Upper lobe of left lung (tissue), 6 donors: ENCODE measurements around the gene SUPT3H. TPM values are rescaled to one million over a fixed set of nuclear protein-coding genes. Genes with fewer than 3 reads are reported as not detected.

Experiments used
- ATAC-seq, 2 donors: fragments of 200-7000 bp; cut with Tn5 transposase; one replicate each; pipeline ENCODE4 v1.9.1; 2022; ENCODE audit warnings: mild to moderate bottlenecking in 2 of 2, moderate library complexity in 2 of 2; ENCODE audit not compliant: low FRiP score in 2 of 2
- DNase-seq, 2 donors: peaks; one replicate each; pipeline ENCODE4 v3.0.0-alpha.2; 2019 to 2020
- H3K27ac ChIP-seq, 4 donors: fragments of 200-600 bp; sonication (generic); one replicate each; pipeline ENCODE4 v1.5.1; 2016 to 2019
- H3K27me3 ChIP-seq, 4 donors: fragments of 200-600 bp; sonication (generic); one replicate each; pipeline ENCODE4 v1.5.1; 2017 to 2019
- H3K36me3 ChIP-seq, 4 donors: fragments of 200-600 bp; sonication (generic); one replicate each; pipeline ENCODE4 v1.5.1; 2016 to 2019
- H3K4me1 ChIP-seq, 4 donors: fragments of 200-600 bp; sonication (generic); one replicate each; pipeline ENCODE4 v1.5.1; 2018 to 2019
- H3K4me3 ChIP-seq, 4 donors: fragments of 200-600 bp; sonication (generic); one replicate each; pipeline ENCODE4 v1.5.1; 2017 to 2019; ENCODE audit warnings: mild to moderate bottlenecking in 2 of 4, moderate library complexity in 1 of 4
- H3K9me3 ChIP-seq, 4 donors: fragments of 200-600 bp; sonication (generic); one replicate each; pipeline ENCODE4 v1.5.1; 2018 to 2019
- EP300 ChIP-seq, 4 donors: sonication (generic); formaldehyde crosslinking; IDR thresholded peaks; one replicate each; pipeline ENCODE4 v1.5.1; 2017; ENCODE audit warnings: antibody characterized with exemption in 4 of 4, control low read depth in 2 of 4
- POLR2A ChIP-seq, 4 donors: fragments of 450-650 bp; IDR thresholded peaks; one replicate each; pipeline ENCODE4 v1.5.1; 2016 to 2017; ENCODE audit warnings: antibody characterized with exemption in 4 of 4, mild to moderate bottlenecking in 2 of 4
- POLR2AphosphoS5 ChIP-seq, 2 donors: sonication (generic); formaldehyde crosslinking; IDR thresholded peaks; one replicate each; pipeline ENCODE4 v1.5.1; 2017; ENCODE audit warnings: antibody characterized with exemption in 2 of 2
- WGBS, 2 donors: methylation state at CpG; one replicate each; pipeline ENCODE4 v1.1.5; 2017 to 2018; 5-methylcytosine and 5-hydroxymethylcytosine counted together
- total RNA-seq, 6 donors: library from RNA; depleted of rRNA in 4 of 6; stranded (reverse); fragments of >200 nt in 4 of 6; gene quantifications; one replicate each; pipeline versions ENCODE4 v1.1.0 to v1.2.1, GENCODE V29; 2016 to 2021
- TF ChIP-seq, protein P1 (sequence below), 6 experiments: fragments of 450-650 bp in 4 of 6; fragments of 200-600 bp in 2 of 6; sonication (generic) in 2 of 6; IDR thresholded peaks; one replicate each; pipeline ENCODE4 v1.5.1; 2016 to 2019; ENCODE audit warnings: antibody characterized with exemption in 6 of 6
- donor health status: DM: no; HTN: no; CAD: no; lungs with moderate emphysema.
- donor health status: DM: no; HTN: yes; CAD: no; lungs with severe emphysema.

The SUPT3H gene
- total RNA-seq, 6 donors from 2014 or later, result 6.4 to 45.1 (median 8.9) TPM

DNA sequence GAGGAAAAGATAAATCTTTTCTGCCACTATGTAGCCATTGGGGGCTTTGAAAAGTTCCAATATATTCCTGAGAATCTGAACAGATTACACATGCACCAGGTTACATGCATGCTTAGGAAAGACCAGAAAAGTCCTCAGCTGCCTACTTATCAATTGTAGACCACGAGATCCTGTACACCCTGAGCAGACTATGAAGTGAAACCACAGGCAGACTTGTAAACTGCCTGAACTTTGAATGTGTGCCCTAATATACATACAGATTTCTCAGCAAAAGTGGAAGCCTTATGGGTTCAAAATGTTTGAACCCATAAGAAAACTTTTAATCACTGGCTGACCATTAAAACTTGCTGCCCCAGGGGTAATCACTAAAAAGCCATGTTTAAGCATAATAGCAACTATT is 323.1 kb downstream of the SUPT3H start:
- ATAC-seq (no peak), DNase-seq (no peak)
- no peaks in the 10 kb centered on the region for H3K36me3 ChIP-seq
- TF ChIP-seq EP300 (IDR thresholded peaks at IDR 0.05) (no peak), POLR2AphosphoS5 (IDR thresholded peaks at IDR 0.05) (no peak), POLR2A (IDR thresholded peaks at IDR 0.05) (no peak)
- H3K9me3 ChIP-seq, result no peaks in the 10 kb centered on the region
- no peaks in the 10 kb centered on the region for H3K4me1 ChIP-seq
- H3K27me3 ChIP-seq, result no peaks in the 10 kb centered on the region
- H3K27ac ChIP-seq, result no peak overlapping the region
- 63 to 66% methylated on average over 1 of the region's 1 CpG for WGBS, 2 donors
- H3K4me3 ChIP-seq, result no peak overlapping the region

DNA sequence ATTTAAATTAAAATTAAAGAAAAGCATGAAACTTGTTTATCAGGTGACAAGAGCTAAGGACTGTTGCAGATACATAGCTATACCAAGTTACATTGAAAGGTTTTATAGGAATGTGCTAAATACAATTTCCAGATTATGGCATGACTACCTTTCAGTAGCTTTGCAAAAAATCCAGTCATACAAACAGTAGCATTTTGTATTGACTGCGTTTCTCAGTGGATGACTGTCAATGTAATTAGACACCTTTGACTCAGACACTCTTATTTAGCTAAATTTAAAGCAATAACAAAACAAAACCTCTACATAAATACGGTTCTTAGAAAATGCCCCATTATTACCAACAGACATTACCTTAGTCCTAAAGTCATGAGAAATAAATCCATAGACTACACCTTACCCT is 325.4 kb downstream of the SUPT3H start:
- ATAC-seq, result no peak
- Histone ChIP-seq H3K9me3 (no peaks in the 10 kb centered on the region), H3K4me3 (no peak overlapping the region), H3K4me1 (no peaks in the 10 kb centered on the region), H3K27me3 (no peaks in the 10 kb centered on the region), H3K27ac (no peak overlapping the region), H3K36me3 (no peaks in the 10 kb centered on the region)
- no peak for TF ChIP-seq POLR2AphosphoS5 (IDR thresholded peaks at IDR 0.05)
- TF ChIP-seq, protein P1, sequence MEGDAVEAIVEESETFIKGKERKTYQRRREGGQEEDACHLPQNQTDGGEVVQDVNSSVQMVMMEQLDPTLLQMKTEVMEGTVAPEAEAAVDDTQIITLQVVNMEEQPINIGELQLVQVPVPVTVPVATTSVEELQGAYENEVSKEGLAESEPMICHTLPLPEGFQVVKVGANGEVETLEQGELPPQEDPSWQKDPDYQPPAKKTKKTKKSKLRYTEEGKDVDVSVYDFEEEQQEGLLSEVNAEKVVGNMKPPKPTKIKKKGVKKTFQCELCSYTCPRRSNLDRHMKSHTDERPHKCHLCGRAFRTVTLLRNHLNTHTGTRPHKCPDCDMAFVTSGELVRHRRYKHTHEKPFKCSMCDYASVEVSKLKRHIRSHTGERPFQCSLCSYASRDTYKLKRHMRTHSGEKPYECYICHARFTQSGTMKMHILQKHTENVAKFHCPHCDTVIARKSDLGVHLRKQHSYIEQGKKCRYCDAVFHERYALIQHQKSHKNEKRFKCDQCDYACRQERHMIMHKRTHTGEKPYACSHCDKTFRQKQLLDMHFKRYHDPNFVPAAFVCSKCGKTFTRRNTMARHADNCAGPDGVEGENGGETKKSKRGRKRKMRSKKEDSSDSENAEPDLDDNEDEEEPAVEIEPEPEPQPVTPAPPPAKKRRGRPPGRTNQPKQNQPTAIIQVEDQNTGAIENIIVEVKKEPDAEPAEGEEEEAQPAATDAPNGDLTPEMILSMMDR (IDR thresholded peaks at IDR 0.05), result no peak
- no peak for TF ChIP-seq POLR2A (IDR thresholded peaks at IDR 0.05)
- no peak for TF ChIP-seq EP300 (IDR thresholded peaks at IDR 0.05)
- no peak for DNase-seq
- 92 to 97% methylated on average over 2 of the region's 2 CpGs for WGBS, 2 donors

DNA sequence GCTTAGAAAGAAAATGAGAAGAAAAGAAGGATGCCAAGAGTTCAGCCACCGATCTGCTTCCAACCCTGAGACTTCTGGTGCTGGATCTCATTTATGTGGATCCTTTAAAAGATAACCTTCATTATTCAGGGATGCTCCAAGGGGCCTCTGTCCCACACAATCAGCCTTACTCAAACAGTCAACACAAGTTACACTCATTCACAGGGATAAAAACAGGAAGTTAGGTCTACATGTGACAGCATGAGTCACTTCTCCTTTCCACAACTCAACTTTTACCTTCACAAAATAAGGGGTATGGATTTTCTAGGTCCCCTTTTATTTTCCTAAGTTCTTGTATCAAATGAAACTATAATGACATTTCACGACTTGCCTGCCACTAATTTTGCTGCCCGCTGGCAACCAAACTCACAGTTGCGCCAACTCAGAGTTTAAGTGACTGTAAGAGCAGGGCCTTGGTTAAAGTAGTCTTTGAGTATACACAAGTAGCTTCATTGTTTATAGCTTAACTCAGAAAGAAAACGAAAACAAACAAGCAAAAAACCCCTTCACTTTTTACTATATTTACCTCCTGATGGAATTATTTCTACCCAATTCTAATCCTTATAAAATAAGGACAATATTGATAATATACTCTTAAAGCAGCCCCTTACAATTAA is 328.4 kb downstream of the SUPT3H start:
- Histone ChIP-seq H3K4me3 (no peak overlapping the region), H3K4me1 (no peaks in the 10 kb centered on the region), H3K27me3 (no peaks in the 10 kb centered on the region), H3K9me3 (no peaks in the 10 kb centered on the region), H3K27ac (no peak overlapping the region), H3K36me3 (no peaks in the 10 kb centered on the region)
- 84 to 90% methylated on average over 5 of the region's 5 CpGs for WGBS, 2 donors
- ATAC-seq, result peak in 1 of 2 donors; percentile 63
- TF ChIP-seq POLR2AphosphoS5 (IDR thresholded peaks at IDR 0.05), result no peak
- TF ChIP-seq, protein P1 (IDR thresholded peaks at IDR 0.05), result no peak
- no peak for TF ChIP-seq POLR2A (IDR thresholded peaks at IDR 0.05)
- no peak for TF ChIP-seq EP300 (IDR thresholded peaks at IDR 0.05)
- no peak for DNase-seq

DNA sequence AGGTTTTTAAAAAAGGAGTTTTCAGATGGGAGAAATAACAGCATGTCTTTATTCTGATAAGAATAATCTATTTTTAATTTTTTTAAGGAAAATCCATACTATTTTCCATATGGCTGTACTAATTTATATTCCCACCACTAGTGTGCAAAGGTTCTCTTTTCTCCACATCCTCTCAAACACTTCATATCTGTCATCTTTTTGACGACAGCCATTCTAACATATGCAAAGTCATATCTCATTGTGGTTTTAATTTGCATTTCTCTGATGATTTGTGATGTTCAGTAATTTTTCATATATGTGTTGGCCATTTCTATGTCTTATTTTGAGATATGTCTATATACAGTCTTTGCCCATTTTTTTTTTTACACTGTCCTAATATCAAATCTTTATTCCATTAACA is 330.2 kb downstream of the SUPT3H start:
- Histone ChIP-seq H3K27ac (no peak overlapping the region), H3K4me1 (no peaks in the 10 kb centered on the region), H3K27me3 (no peaks in the 10 kb centered on the region), H3K9me3 (no peaks in the 10 kb centered on the region), H3K36me3 (no peaks in the 10 kb centered on the region), H3K4me3 (no peak overlapping the region)
- 65 to 79% methylated on average over 1 of the region's 1 CpG for WGBS, 2 donors
- ATAC-seq, result no peak
- no peak for DNase-seq
- TF ChIP-seq POLR2AphosphoS5 (IDR thresholded peaks at IDR 0.05), result no peak
- TF ChIP-seq, protein P1 (IDR thresholded peaks at IDR 0.05), result no peak
- TF ChIP-seq EP300 (IDR thresholded peaks at IDR 0.05), result no peak
- TF ChIP-seq POLR2A (IDR thresholded peaks at IDR 0.05), result no peak

DNA sequence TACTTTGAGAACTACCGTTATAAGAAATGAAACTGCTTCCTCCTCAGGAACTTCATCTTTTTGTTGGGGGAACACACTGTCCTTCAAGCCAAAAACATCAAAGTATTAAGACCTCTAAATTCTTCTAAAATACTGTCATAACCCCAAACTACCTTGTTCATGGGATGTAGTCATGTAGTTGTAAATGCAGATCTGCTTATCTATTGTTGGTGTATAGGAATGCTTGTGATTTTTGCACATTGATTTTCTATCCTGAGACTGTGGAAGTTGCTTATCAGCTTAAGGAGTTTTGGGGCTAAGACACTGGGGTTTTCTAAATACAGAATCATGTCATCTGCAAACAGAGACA is 332.5 kb downstream of the SUPT3H start:
- no peak for ATAC-seq
- H3K4me3 ChIP-seq, result no peak overlapping the region
- H3K27me3 ChIP-seq, result no peaks in the 10 kb centered on the region
- H3K36me3 ChIP-seq, result no peaks in the 10 kb centered on the region
- WGBS, 2 donors, result 70 to 90% methylated on average over 1 of the region's 1 CpG
- TF ChIP-seq EP300 (IDR thresholded peaks at IDR 0.05) (no peak), POLR2AphosphoS5 (IDR thresholded peaks at IDR 0.05) (no peak), POLR2A (IDR thresholded peaks at IDR 0.05) (no peak)
- TF ChIP-seq, protein P1 (IDR thresholded peaks at IDR 0.05), result no peak
- no peaks in the 10 kb centered on the region for H3K9me3 ChIP-seq
- H3K27ac ChIP-seq, result no peak overlapping the region
- H3K4me1 ChIP-seq, result no peaks in the 10 kb centered on the region
- DNase-seq, result no peak
